NCI-H82 treated with DMSO at 0.1 percent for 48 hours (cell line): ENCODE data around the gene PCGF1.
A peak's percentile ranks its signal among the peaks of the same experiment; 100 is the strongest.
"Not testable (repeated sequence)": the region's sequence is repeated elsewhere in the genome, so short reads cannot be mapped to it uniquely, and the experiment has no call there.

Experiments used
- DNase-seq: peaks from one replicate; lab custom pipeline; 2025; ENCODE audit not compliant: unreplicated experiment; lab: John Stamatoyannopoulos, UW

PCGF1 gene

GRCh38 chr2:74474481-74474880, 33.0 kb downstream of the PCGF1 start:
- no peak for DNase-seq

- no peak for DNase-seq
Measured at GRCh38 chr2:74472945-74473258, 34.6 kb downstream of the PCGF1 start.

GRCh38 chr2:74472086-74472944, 35.2 kb downstream of the PCGF1 start, which contains the start of gene MRPL53:
Gene MRPL53, minus strand, starts transcription at chr2:74472680. Its CDS starts 20 bp downstream, at chr2:74472660.
- DNase-seq = peak; percentile 73

- DNase-seq = no peak
Measured at GRCh38 chr2:74471332-74472065, 36.0 kb downstream of the PCGF1 start.

- DNase-seq = not testable (repeated sequence)
Measured at GRCh38 chr2:74470742-74471141, 36.8 kb downstream of the PCGF1 start.

GRCh38 chr2:74464406-74464805, 43.1 kb downstream of the PCGF1 start:
- no peak for DNase-seq

- no peak for DNase-seq
Measured at GRCh38 chr2:74462786-74463105, 44.7 kb downstream of the PCGF1 start.

GRCh38 chr2:74462054-74462785, 45.3 kb downstream of the PCGF1 start:
- DNase-seq = no peak

- DNase-seq = no peak
Measured at GRCh38 chr2:74461187-74462053, 46.1 kb downstream of the PCGF1 start.

- not testable (repeated sequence) for DNase-seq
Measured at GRCh38 chr2:74460187-74460586, 47.3 kb downstream of the PCGF1 start.

- DNase-seq = not testable (repeated sequence)
Measured at GRCh38 chr2:74459503-74460118, 47.9 kb downstream of the PCGF1 start.

GRCh38 chr2:74458938-74459363, 48.5 kb downstream of the PCGF1 start:
- no peak for DNase-seq

GRCh38 chr2:74458132-74458937, 49.2 kb downstream of the PCGF1 start, which contains the start of gene WBP1:
Gene WBP1, plus strand, starts transcription at chr2:74458438. Its CDS starts 165 bp downstream, at chr2:74458603.
- peak; percentile 100 for DNase-seq

- DNase-seq = peak; percentile 40
Measured at GRCh38 chr2:74457549-74458131, 49.9 kb downstream of the PCGF1 start.

GRCh38 chr2:74457129-74457548, 50.4 kb downstream of the PCGF1 start:
- DNase-seq = no peak
